HT-29 (cell line): Measurements from ENCODE around the gene SELENOF. TPM values are rescaled to one million over a fixed set of nuclear protein-coding genes. Genes with fewer than 3 reads are reported as not detected.
A peak's percentile ranks its signal among the peaks of the same experiment; 100 is the strongest.
"Not testable (repeated sequence)": the region's sequence is repeated elsewhere in the genome, so short reads cannot be mapped to it uniquely, and the experiment has no call there.

Source experiments
- DNase-seq: peaks from one replicate; pipeline ENCODE4 v3.0.0-alpha.2; 2015; ENCODE audit warnings: low spot score
- total RNA-seq: library from RNA; depleted of rRNA; stranded (reverse); fragments of >200 nt; shearing (Covaris generic); gene quantifications from 2 replicates; pipeline ENCODE4 v1.2.3, GENCODE V29; 2014; rRNA removed

SELENOF gene
- total RNA-seq, 1 experiment from 2014 or later: 98.7 TPM

- peak; percentile 24 for DNase-seq
Observed at GRCh38 chr1:86817246-86817826, 96.6 kb downstream of the SELENOF start.

- not testable (repeated sequence) for DNase-seq
Observed at GRCh38 chr1:86814118-86814517, 99.8 kb downstream of the SELENOF start.

Other genes starting within 250 kb of the SELENOF start
- 17.0 and 18.1 TPM in 2 replicates for gene SH3GLB1, start 209.6 kb downstream of the SELENOF start, total RNA-seq
- gene HS2ST1, start 509 bp upstream of the SELENOF start, total RNA-seq: 20.2 and 27.1 TPM in 2 replicates